GM12875 (cell line): ENCODE data around the gene LILRA1.
"Not testable (repeated sequence)": the region's sequence is repeated elsewhere in the genome, so short reads cannot be mapped to it uniquely, and the experiment has no call there.

Experiments
- H3K4me3 ChIP-seq: one replicate; pipeline ENCODE4 v1.5.1; 2011; ENCODE audit warnings: low read depth, low read length, control low read depth
- CTCF ChIP-seq: IDR thresholded peaks from 2 replicates; pipeline ENCODE4 v1.5.1; 2011; ENCODE audit warnings: low read depth, mild to moderate bottlenecking, control low read depth, inconsistent platforms, low read length, moderate library complexity, borderline replicate concordance; ENCODE audit not compliant: insufficient read depth

LILRA1 gene

GRCh38 chr19:54554896-54555295 is 38.5 kb upstream of the LILRA1 start:
- no peak overlapping the region for H3K4me3 ChIP-seq
- no peak for TF ChIP-seq CTCF

DNA sequence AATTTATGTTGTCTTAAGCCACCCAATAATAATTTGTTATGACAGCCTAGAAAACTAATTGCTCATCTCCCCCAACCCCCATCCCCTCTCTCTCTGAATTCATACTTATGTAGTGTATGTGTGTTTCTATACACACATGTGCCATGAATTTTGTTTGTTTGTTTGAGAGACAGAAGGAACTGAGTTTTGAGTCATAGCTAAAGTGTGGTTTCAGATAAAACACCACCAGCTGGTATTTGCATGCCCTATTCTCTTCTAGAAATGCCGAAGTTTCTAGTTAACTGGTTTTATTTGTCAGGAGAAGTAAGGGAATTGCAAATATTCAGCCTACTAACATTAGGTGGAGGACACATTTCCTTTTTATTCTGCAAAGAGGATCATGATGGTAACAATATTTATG is 37.2 kb upstream of the LILRA1 start:
- H3K4me3 ChIP-seq, result no peak overlapping the region
- TF ChIP-seq CTCF, result no peak

DNA sequence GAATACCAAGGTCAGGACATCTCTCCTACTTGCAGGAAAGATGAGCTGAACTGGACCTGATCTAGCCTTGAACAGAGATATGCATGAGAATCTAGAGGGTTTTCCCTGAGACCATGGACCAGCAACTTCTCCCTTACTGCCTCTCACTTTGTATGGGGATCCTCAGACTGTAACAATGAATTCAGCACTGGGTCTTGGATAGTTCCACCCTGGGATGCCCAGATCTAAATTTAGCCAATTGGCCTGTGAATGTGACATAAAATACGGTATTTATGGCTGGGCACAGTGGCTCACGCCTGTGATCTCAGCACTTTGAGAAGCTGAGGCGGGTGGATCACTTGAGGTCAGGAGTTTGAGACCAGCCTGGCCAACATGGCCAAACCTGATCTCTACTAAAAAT is 35.1 kb upstream of the LILRA1 start:
- no peak overlapping the region for H3K4me3 ChIP-seq
- no peak for TF ChIP-seq CTCF

DNA sequence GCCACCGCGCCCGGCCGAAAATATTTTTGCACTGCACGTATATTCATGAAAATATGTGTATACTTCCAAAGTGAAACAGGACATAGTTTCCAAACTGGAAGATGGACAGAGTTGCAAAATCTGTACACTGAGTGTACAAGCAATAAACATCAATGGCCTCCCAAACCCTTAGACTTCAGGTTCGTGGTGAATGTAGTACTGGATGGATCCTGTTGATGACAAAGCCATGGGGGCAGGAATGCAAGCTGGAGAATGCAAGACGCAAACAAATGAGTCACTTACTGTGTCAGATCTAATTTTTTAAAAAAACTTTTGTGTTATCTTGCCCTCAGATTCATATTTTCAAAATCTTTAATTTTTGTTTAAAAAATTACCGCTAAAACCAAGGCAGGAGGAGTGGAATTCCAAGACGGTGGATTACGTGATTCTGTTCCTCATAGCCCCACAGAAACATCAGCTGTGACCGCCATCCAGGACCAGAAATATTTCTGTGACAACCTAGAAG is 32.5 kb upstream of the LILRA1 start:
- H3K4me3 ChIP-seq, result no peak overlapping the region
- no peak for TF ChIP-seq CTCF

GRCh38 chr19:54561840-54562239 is 31.6 kb upstream of the LILRA1 start:
- TF ChIP-seq CTCF, result no peak
- H3K4me3 ChIP-seq, result no peak overlapping the region

DNA sequence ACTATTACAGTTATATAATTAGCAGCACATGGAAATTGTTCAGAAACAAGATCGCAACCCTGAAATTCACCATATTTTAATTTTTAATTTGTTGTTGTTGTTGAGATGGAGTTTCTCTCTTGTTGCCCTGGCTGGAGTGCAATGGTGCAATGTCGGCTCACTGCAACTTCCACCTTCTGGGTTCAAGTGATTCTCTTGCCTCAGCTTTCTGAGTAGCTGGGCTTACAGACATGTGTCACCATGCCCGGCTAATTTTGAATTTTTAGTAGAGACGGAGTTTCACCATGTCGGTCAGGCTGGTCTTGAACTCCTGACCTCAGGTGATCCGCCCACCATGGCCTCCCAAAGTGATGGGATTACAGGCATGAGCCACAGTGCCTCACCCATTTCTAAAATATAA is 30.2 kb upstream of the LILRA1 start:
- H3K4me3 ChIP-seq, result not testable (repeated sequence)

- TF ChIP-seq CTCF, result no peak
- no peak overlapping the region for H3K4me3 ChIP-seq
These were observed 23.1 kb upstream of the LILRA1 start for GRCh38 chr19:54570316-54570715.

GRCh38 chr19:54571715-54572615 is 21.5 kb upstream of the LILRA1 start:
- H3K4me3 ChIP-seq, result not testable (repeated sequence)
